Aorta (tissue), 5 donors: ENCODE data around the gene PLD2. TPM values are rescaled to one million over a fixed set of nuclear protein-coding genes. Genes with fewer than 3 reads are reported as not detected.
A peak's percentile ranks its signal among the peaks of the same experiment; 100 is the strongest.

Experiments
- ATAC-seq: fragments of 200-7000 bp; cut with Tn5 transposase; one replicate; pipeline ENCODE4 v1.9.1; 2022; ENCODE audit warnings: moderate library complexity; ENCODE audit not compliant: low FRiP score
- DNase-seq, 2 donors: peaks; one replicate each; pipeline ENCODE4 v3.0.0-alpha.2; 2020
- H3K27ac ChIP-seq, 2 donors: one replicate each; pipeline ENCODE4 v1.5.1; 2013; ENCODE audit warnings: low read length in 2 of 2, mild to moderate bottlenecking in 2 of 2, moderate library complexity in 2 of 2, control low read depth in 1 of 2, inconsistent platforms in 1 of 2, low read depth in 1 of 2
- H3K27me3 ChIP-seq, 2 donors: one replicate each; pipeline ENCODE4 v1.6.1; 2013; ENCODE audit warnings: control low read depth in 1 of 2, low read length in 1 of 2, mild to moderate bottlenecking in 1 of 2, moderate library complexity in 1 of 2; ENCODE audit not compliant: insufficient read depth in 2 of 2, control insufficient read depth in 1 of 2
- H3K36me3 ChIP-seq, 2 donors: one replicate each; pipeline ENCODE4 v1.6.1; 2013; ENCODE audit warnings: control low read depth in 1 of 2, low read length in 1 of 2, mild to moderate bottlenecking in 1 of 2; ENCODE audit not compliant: insufficient read depth in 2 of 2, control insufficient read depth in 1 of 2
- H3K4me1 ChIP-seq, 2 donors: one replicate each; pipeline ENCODE4 v1.6.1; 2013; ENCODE audit warnings: low read length in 2 of 2, control low read depth in 1 of 2, mild to moderate bottlenecking in 1 of 2, moderate library complexity in 1 of 2; ENCODE audit not compliant: insufficient read depth in 2 of 2, control insufficient read depth in 1 of 2
- H3K4me3 ChIP-seq, 2 donors: one replicate each; pipeline ENCODE4 v1.5.1; 2013; ENCODE audit warnings: low read length in 2 of 2, control low read depth in 1 of 2, mild to moderate bottlenecking in 1 of 2
- H3K9me3 ChIP-seq: one replicate; pipeline ENCODE4 v1.6.1; 2013; ENCODE audit warnings: mild to moderate bottlenecking, low read length; ENCODE audit not compliant: control insufficient read depth
- WGBS, 2 donors: extraction: QIAGEN DNeasy Blood & Tissue Kit; methylation state at CpG; one replicate each; pipeline ENCODE4 v1.1.7; 2013; 5-methylcytosine and 5-hydroxymethylcytosine counted together
- intact Hi-C, 2 donors: fragments of 100-400 bp; cut with DNase I; formaldehyde crosslinking; loops; one replicate each; pipeline versions ENCODE4 v1.14.2 to v1.15.0; 2022
- polyA plus RNA-seq, 2 donors: library from polyadenylated mRNA; stranded (reverse); fragments of 200-250 nt; gene quantifications; one replicate each; pipeline ENCODE4 v1.2.3, GENCODE V29; 2013
- total RNA-seq, 2 donors: library from RNA; stranded (reverse); fragmentation: NEBNext Ultra II Directional; extraction: Animal tissue kit (Norgen Biotek cat#: 25700); gene quantifications; one replicate each; pipeline ENCODE4 v1.2.1, GENCODE V29; 2021
- donor health status: healthy with polysubstance abuse.
- donor health status: Bipolar disorder and iron deficiency.
- donor health status: DM: no; HTN: no; CAD: no.
- donor health status: DM: no; HTN: no; CAD: no.
- donor health status: DM: yes; HTN: yes; CAD: no.

Gene PLD2
- total and polyA plus RNA-seq, 4 donors: 8.8 to 65.0 (median 29.1) TPM

DNA sequence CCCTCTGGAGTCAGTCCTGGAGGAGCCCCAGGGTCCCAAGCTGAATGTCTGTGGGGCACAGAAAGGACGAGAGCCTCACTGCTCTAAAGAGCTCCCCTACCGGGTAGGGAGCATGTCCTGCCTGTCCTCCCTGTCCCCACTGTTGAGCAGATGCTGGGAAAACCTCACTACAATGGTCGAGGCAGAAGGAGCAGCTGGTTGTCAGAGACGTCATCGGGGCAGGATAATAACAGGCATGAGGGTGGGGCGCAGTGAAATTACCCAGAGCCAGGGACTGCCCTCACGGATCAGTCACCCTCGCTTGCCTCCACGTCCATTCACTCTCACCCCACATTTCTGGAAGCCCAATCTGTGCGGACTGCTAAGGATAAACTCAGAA lies 34.7 kb upstream of the PLD2 start:
- intact Hi-C loops: no loop called here
- peak in 1 of 2 donors; percentile 53 for DNase-seq
- ATAC-seq: no peak
- 61 to 69% methylated on average over 10 of the region's 10 CpGs for WGBS, 2 donors
- Histone ChIP-seq H3K36me3 (no peaks in the 10 kb centered on the region), H3K27ac (no peak overlapping the region), H3K4me3 (no peak overlapping the region), H3K27me3 (no peaks in the 10 kb centered on the region), H3K9me3 (no peaks in the 10 kb centered on the region), H3K4me1 (no peaks in the 10 kb centered on the region)

DNA sequence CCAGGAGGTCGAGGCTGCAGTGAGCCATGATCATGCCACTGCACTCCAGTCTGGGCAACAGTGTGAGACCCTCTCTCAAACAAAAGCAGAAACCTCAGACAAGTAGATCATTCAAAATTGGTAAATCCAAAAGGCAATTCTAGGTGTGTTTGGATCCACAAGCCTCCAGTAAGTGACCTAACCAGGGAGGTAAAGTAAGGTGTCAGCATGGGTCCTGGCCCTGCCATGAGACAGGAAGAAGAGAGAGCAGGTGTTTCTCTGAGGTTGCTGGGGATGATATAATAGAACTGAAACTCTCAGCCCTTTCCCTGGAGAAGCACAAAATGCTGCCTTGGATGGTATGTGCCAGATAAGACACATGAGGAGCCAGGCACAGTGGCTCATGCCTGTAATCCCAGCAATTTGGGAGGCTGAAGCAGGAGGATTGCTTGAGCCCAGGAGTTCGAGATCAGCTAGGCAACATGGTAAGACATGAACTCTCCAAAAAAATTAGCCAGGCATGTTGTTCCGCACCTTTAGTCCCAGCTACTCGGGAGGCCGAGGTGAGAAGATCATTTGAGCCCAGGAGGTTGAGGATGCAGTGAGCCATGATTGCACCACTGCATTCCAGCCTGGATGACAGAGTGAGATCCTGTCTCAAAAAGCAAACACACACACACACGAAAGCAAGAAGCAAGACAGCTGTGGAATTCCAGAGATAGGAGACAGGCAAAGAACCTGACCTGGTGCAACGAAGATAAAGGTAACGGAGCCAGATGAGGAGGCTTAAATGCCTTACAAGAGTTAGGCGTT lies 28.8 kb upstream of the PLD2 start:
- WGBS, 2 donors: 71 to 77% methylated on average over 9 of the region's 9 CpGs
- Histone ChIP-seq H3K27me3 (no peaks in the 10 kb centered on the region), H3K27ac (no peak overlapping the region), H3K9me3 (no peaks in the 10 kb centered on the region), H3K4me3 (no peak overlapping the region), H3K4me1 (no peaks in the 10 kb centered on the region), H3K36me3 (no peaks in the 10 kb centered on the region)
- ATAC-seq (no peak), DNase-seq (no peak)
- intact Hi-C loops: no loop called here

DNA sequence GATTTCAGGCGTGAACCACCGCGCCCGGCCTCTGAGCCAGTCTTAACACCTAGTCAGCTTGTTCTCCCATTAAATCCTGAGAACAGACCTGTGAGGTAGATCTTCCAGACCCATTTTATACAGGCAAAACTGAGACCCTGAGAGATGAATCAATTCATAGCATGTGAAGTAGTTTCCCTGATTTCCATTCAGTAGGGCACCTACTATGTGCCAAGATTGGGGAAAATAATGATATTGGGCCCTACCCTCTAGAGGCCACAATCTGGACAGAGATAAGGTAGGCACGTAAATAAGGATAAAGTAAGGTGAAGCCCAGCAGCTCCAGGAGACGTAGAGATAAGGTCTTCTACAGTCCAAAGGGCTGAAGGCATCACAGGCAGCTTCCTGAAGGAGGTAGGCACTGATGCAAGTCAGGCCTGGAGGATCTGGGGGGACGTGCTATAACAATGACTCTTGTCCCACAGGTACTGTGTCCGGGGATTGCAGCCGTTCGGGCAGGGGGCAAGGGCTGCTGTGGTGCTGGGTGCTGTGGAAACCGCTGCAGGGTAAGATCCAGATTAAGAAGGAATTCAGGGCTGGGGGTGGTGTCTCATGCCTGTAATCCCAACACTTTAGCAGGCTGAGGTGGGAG lies 26.5 kb upstream of the PLD2 start:
- Histone ChIP-seq H3K27me3 (no peaks in the 10 kb centered on the region), H3K9me3 (no peaks in the 10 kb centered on the region), H3K27ac (no peak overlapping the region), H3K4me3 (no peak overlapping the region), H3K36me3 (no peaks in the 10 kb centered on the region), H3K4me1 (no peaks in the 10 kb centered on the region)
- ATAC-seq (no peak), DNase-seq (no peak)
- WGBS, 2 donors: 73 to 80% methylated on average over 11 of the region's 11 CpGs
- intact Hi-C loops: loop anchor here in 1 of 2 donors (10.0 kb wide), 1 partner anchor 46 kb away; the partner anchor contains the start of genes CXCL16, MED11 and ZMYND15

DNA sequence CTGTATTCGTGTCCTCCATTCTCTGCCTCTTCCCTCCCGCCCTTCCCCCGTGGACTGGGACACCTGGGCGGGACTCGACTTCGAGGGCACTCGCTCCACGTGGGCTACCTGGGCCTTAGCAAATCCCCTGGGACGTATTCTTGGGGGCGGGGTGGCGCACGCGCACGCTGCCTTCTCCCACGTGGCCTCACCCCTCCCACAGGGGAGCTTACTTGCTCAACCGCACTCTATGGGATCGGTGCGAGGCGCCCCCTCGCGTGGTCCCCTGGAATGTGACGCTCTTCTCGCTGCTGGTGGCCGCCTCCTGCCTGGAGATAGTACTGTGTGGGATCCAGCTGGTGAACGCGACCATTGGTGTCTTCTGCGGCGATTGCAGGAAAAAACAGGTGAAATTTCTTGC lies 24.3 kb upstream of the PLD2 start:
- H3K4me3 ChIP-seq: no peak overlapping the region
- intact Hi-C loops: loop anchor here in 1 of 2 donors (10.0 kb wide), 1 partner anchor 48 kb away; the partner anchor contains the start of genes CXCL16, MED11 and ZMYND15
- no peaks in the 10 kb centered on the region for H3K27me3 ChIP-seq
- H3K9me3 ChIP-seq: no peaks in the 10 kb centered on the region
- no peaks in the 10 kb centered on the region for H3K4me1 ChIP-seq
- 28 to 29% methylated on average over 28 of the region's 28 CpGs for WGBS, 2 donors
- peak in 1 of 2 donors; percentile 78 for DNase-seq
- H3K27ac ChIP-seq: no peak overlapping the region
- no peaks in the 10 kb centered on the region for H3K36me3 ChIP-seq
- ATAC-seq: no peak

DNA sequence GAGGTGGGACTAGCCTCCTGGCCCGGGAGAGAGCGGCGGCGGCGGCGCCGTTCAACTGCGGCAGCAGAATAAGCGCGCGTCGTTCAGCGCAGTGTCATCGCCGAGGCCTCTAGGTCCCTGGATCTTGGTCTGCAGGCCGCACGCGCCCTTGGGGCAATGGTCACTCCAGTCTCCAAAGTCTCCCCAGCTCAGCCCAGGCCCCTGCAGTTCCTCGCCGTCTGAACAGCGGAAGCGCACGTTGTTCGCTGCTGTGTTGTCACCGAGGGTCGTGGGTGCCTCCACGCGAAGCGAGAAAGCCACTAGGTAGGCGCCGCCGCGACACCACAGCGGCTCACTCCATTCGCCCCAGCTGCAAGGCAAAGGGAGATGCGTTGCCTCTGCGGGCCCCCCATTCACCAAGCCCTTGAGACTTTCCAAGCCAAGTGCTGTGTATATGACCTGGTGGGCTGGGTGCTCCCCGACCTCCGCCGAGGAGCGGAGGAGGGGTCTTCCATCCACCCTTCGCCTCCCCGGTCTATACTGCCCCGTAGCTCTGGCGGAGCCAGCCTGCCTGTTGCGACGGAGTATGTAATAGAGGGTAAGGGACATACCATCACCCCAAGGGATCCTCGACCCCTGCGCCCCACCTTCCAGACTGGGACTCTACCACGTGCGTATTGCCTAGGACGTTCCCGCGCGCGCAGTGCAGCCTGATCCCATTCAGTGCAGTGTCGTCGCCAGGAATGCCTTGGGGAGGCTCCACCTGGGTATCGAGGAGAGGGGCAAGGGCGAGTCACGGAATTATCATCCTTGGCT lies 21.4 kb upstream of the PLD2 start:
- H3K27me3 ChIP-seq: no peaks in the 10 kb centered on the region
- H3K27ac ChIP-seq: no peak overlapping the region
- no peaks in the 10 kb centered on the region for H3K4me1 ChIP-seq
- intact Hi-C loops: loop anchor here (2.0 to 10.0 kb wide), 3 partner anchors 51 to 103 kb away; partner anchors contain the start of genes MED11 (in 2 of the 2), CXCL16 (in 1 of the 2) and ZMYND15 (in 1 of the 2)
- H3K9me3 ChIP-seq: no peaks in the 10 kb centered on the region
- 7 to 8% methylated on average over 61 of the region's 61 CpGs for WGBS, 2 donors
- no peaks in the 10 kb centered on the region for H3K36me3 ChIP-seq
- ATAC-seq: no peak
- H3K4me3 ChIP-seq: no peak overlapping the region
- DNase-seq: no peak

DNA sequence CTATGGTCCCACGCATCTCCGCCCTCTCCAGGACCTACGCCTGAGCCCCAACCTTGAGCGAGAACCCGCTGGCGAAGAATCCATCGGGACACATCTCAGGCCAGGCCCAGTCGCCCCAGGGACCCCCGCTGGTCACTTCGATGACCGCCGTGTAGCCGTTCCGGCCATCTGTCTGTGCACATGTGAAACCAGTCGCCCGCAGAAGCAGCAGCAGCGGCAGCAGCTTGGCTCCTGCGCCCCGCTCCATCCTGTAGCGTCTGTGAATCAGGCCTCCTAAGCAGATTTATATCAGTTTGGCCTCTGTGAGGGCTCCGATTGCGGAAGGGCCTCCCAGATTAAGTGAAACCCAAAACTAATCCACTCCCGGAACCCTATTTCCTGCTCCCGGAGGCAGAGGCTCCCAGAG lies 20.8 kb upstream of the PLD2 start, which contains the start of gene VMO1:
VMO1 (minus strand) TSS at position 259 of the 406 bp plus-strand sequence; CDS start at position 247, 12 bp downstream.
- no peaks in the 10 kb centered on the region for H3K4me1 ChIP-seq
- peak in 1 of 2 donors; percentile 64 for DNase-seq
- no peak within 1 kb of the TSS for H3K27ac ChIP-seq

DNA sequence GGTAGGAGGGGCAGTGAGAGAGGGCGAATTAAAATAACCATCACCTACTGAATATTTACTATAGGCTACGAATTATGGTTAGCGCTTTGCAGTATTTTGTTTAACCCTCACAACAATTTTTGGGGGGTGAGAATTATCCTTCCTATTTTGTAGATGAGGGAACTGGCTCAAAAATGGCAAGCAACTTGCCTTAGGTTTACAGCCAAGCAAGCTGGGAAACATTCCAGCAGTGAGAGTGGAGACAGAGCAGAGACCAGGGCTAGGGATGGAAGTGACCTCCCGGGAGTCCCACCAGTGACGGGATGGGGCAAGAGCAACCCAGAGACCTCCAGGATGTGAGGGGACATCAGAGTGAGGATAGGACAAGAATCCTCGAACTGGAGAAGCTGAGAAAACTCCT lies 20.4 kb upstream of the PLD2 start:
- no peaks in the 10 kb centered on the region for H3K36me3 ChIP-seq
- H3K4me3 ChIP-seq: no peak overlapping the region
- ATAC-seq (no peak), DNase-seq (no peak)
- intact Hi-C loops: loop anchor here (2.0 to 10.0 kb wide), 3 partner anchors 52 to 102 kb away; partner anchors contain the start of genes MED11 (in 2 of the 2), CXCL16 (in 1 of the 2) and ZMYND15 (in 1 of the 2)
- no peak overlapping the region for H3K27ac ChIP-seq
- H3K4me1 ChIP-seq: no peaks in the 10 kb centered on the region
- H3K9me3 ChIP-seq: no peaks in the 10 kb centered on the region
- no peaks in the 10 kb centered on the region for H3K27me3 ChIP-seq
- 4 to 7% methylated on average over 6 of the region's 6 CpGs for WGBS, 2 donors

More for the DNA sequence above, 20.8 kb upstream of the PLD2 start, which contains the start of gene VMO1:
- no peak within 1 kb of the TSS for H3K4me3 ChIP-seq
- no peak for ATAC-seq
- intact Hi-C loops: loop anchor here (2.0 to 10.0 kb wide), 3 partner anchors 51 to 103 kb away; partner anchors contain the start of genes MED11 (in 2 of the 2), CXCL16 (in 1 of the 2) and ZMYND15 (in 1 of the 2)
- 3 to 4% methylated on average over 24 of the region's 24 CpGs for WGBS, 2 donors
- no peaks in the 10 kb centered on the region for H3K9me3 ChIP-seq
- H3K27me3 ChIP-seq: no peaks in the 10 kb centered on the region
- no peaks in the 10 kb centered on the region for H3K36me3 ChIP-seq

DNA sequence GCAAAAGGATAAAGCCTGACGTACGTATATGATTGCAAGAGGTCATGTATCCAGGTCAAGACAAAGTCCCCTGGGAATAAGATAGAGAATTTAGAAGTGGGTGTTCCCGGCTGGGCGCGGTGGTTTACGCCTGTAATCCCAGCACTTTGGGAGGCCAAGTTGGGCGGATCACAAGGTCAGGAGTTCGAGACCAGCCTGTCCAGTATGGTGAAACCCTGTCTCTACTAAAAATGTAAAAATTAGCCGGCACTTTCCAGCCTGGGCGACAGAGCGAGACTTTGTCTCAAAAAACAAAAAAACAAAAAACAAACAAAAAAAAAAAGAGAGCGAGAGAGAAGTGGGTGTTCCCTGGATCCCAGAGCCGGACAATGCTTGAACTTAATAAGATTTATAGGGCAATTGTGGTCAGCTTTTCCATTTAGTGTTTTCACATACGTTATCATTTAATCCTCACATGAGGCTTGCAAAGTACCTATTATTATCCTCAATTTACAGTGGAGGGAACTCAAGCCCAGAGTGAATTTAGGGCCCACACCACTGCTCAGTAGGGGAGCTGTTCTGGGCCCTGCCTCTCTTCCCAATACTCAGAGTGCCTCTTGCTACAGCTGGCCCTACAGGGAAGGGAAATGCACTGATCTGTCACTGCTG lies 18.7 kb upstream of the PLD2 start:
- DNase-seq: no peak
- ATAC-seq: no peak
- Histone ChIP-seq H3K4me3 (no peak overlapping the region), H3K9me3 (no peaks in the 10 kb centered on the region), H3K27me3 (no peaks in the 10 kb centered on the region), H3K36me3 (no peaks in the 10 kb centered on the region), H3K27ac (no peak overlapping the region), H3K4me1 (no peaks in the 10 kb centered on the region)
- intact Hi-C loops: loop anchor here (2.0 to 10.0 kb wide), 3 partner anchors 53 to 101 kb away; partner anchors contain the start of genes MED11 (in 2 of the 2), CXCL16 (in 1 of the 2) and ZMYND15 (in 1 of the 2)
- 87 to 92% methylated on average over 14 of the region's 14 CpGs for WGBS, 2 donors
